ENCODE results near the gene UBD.

The UBD gene

DNA sequence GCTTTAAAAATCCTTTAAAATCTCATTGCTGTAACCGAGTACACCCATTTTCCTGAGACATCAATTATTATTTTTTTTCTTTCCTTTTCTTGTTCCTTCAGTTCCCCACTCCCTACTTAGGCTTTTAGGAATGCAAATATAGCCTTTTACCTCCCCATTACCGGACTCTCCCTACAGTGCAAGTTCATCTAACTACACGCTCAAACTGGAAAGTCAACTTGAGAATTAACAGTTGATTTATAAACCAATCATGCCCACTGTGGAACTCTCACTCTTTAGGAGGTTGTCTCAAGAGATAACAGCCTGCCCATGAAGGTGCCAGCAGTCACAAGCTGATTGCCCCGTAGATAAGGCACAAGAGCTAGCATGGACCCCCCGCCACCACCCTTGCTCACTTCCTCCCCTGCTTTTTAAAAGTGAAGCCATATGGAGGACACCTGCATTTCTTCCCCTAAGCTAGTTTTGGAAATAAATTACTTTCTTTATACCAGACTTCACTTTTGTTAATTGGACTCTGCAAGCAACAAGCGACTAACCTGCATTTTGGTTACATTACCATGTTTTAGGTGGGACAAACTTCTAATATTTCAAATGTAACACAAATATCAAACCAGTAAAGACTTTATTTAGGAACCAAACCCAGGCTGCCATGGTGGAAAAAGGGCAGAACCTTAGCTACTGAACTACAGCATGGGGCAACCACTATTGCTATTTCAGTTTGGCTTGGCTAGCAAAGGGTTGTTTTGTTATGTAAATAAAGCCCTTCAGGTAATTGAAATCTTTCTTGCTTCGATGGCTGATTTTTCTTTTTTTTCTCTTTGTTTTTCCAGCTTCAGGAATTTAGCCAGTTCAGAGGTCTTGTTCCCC lies 34.9 kb downstream of the UBD start:
- H3K4me3 ChIP-seq (ENCODE audit: low read depth, low read length) = no peak overlapping the region
- TF ChIP-seq, protein P1, sequence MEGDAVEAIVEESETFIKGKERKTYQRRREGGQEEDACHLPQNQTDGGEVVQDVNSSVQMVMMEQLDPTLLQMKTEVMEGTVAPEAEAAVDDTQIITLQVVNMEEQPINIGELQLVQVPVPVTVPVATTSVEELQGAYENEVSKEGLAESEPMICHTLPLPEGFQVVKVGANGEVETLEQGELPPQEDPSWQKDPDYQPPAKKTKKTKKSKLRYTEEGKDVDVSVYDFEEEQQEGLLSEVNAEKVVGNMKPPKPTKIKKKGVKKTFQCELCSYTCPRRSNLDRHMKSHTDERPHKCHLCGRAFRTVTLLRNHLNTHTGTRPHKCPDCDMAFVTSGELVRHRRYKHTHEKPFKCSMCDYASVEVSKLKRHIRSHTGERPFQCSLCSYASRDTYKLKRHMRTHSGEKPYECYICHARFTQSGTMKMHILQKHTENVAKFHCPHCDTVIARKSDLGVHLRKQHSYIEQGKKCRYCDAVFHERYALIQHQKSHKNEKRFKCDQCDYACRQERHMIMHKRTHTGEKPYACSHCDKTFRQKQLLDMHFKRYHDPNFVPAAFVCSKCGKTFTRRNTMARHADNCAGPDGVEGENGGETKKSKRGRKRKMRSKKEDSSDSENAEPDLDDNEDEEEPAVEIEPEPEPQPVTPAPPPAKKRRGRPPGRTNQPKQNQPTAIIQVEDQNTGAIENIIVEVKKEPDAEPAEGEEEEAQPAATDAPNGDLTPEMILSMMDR (IDR thresholded peaks at IDR 0.05; ENCODE audit: low read depth, low read length) = no peak
- DNase-seq = no peak
- H3K27ac ChIP-seq = no peak overlapping the region
- H3K27me3 ChIP-seq (ENCODE audit: insufficient read depth, low read depth, severe bottlenecking) = peaks cover 61% of the 10 kb centered on the region
- H3K36me3 ChIP-seq = no peaks in the 10 kb centered on the region
- H3K9me3 ChIP-seq (ENCODE audit: severe bottlenecking) = peaks cover 6% of the 10 kb centered on the region

- H3K36me3 ChIP-seq = no peaks in the 10 kb centered on the region
- H3K4me3 ChIP-seq (ENCODE audit: low read depth, low read length) = no peak overlapping the region
- peaks cover 56% of the 10 kb centered on the region for H3K27me3 ChIP-seq (ENCODE audit: insufficient read depth, low read depth, severe bottlenecking)
- TF ChIP-seq, protein P1 (IDR thresholded peaks at IDR 0.05; ENCODE audit: low read depth, low read length) = no peak
- peaks cover 6% of the 10 kb centered on the region for H3K9me3 ChIP-seq (ENCODE audit: severe bottlenecking)
- no peak overlapping the region for H3K27ac ChIP-seq
- DNase-seq = no peak
Measured at GRCh38 chr6:29524044-29524443, 35.5 kb downstream of the UBD start.

DNA sequence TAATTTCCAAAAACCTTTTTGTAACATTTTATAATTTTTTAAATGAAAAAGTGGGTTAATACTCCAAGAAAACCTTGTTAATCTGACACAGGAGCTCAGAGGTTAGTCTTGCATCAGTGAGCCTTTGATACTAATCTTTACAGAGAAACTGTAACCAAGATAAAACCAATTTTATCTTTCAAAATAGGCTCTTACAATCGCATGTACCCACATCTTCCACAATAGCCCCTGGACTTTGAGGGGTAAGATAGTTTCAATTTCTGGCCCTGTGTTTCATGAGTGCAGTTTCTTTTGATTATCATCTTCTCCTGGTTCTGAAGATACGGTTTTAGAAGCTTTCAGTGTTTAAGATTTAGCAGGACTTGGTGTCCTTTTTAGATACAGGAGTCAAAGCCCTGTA lies 37.3 kb downstream of the UBD start:
- no peak overlapping the region for H3K27ac ChIP-seq
- H3K27me3 ChIP-seq (ENCODE audit: insufficient read depth, low read depth, severe bottlenecking) = peaks cover 47% of the 10 kb centered on the region
- H3K36me3 ChIP-seq = no peaks in the 10 kb centered on the region
- TF ChIP-seq, protein P1 (IDR thresholded peaks at IDR 0.05; ENCODE audit: low read depth, low read length) = no peak
- peaks cover 6% of the 10 kb centered on the region for H3K9me3 ChIP-seq (ENCODE audit: severe bottlenecking)
- H3K4me3 ChIP-seq (ENCODE audit: low read depth, low read length) = no peak overlapping the region
- no peak for DNase-seq

GRCh38 chr6:29521006-29521680 lies 38.4 kb downstream of the UBD start:
- Histone ChIP-seq H3K36me3 (no peaks in the 10 kb centered on the region), H3K9me3 (ENCODE audit: severe bottlenecking) (peaks cover 6% of the 10 kb centered on the region), H3K27me3 (ENCODE audit: insufficient read depth, low read depth, severe bottlenecking) (peaks cover 39% of the 10 kb centered on the region), H3K27ac (no peak overlapping the region), H3K4me3 (ENCODE audit: low read depth, low read length) (no peak overlapping the region)
- TF ChIP-seq, protein P1 (IDR thresholded peaks at IDR 0.05; ENCODE audit: low read depth, low read length) = no peak
- no peak for DNase-seq

DNA sequence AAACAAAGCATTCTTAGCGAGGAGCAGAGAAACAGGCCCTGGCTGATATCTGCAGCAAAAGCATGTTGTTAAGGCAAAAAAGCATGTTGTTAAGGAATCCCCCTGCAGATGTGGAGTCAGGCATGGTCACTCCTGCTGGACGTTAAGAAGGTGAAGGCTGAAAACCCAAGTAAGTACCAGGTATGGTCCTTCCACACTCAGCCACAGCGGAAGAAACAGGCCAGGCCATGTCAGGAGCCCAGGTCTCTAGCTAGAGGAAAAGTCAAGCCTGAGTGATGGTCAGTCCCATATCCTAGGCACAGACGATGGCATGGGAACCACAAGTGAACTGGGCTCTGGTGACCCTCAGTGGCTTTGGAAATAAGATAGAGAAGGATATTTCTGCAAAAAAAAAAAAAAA lies 39.3 kb downstream of the UBD start:
- no peak for DNase-seq
- Histone ChIP-seq H3K36me3 (no peaks in the 10 kb centered on the region), H3K4me3 (ENCODE audit: low read depth, low read length) (no peak overlapping the region), H3K27me3 (ENCODE audit: insufficient read depth, low read depth, severe bottlenecking) (peaks cover 34% of the 10 kb centered on the region), H3K27ac (no peak overlapping the region), H3K9me3 (ENCODE audit: severe bottlenecking) (peaks cover 6% of the 10 kb centered on the region)
- TF ChIP-seq, protein P1 (IDR thresholded peaks at IDR 0.05; ENCODE audit: low read depth, low read length) = no peak

Data from WERI-Rb-1 (cell line).